Left colon (tissue), 2 donors: ENCODE data around the gene RPL35. TPM values are rescaled to one million over a fixed set of nuclear protein-coding genes. Genes with fewer than 3 reads are reported as not detected.

Source experiments
- ATAC-seq: fragments of 200-7000 bp; cut with Tn5 transposase; one replicate; pipeline ENCODE4 v1.9.1; 2020; ENCODE audit warnings: mild to moderate bottlenecking, moderate library complexity
- DNase-seq, 2 donors: peaks; one replicate each; pipeline ENCODE4 v3.0.0-alpha.2; 2020
- intact Hi-C, 2 donors: fragments of 100-400 bp; cut with DNase I in 1 of 2; cut with micrococcal nuclease in 1 of 2; formaldehyde crosslinking; loops; one replicate each; pipeline versions ENCODE4 v1.11.2 to v1.14.0; 2022; cut with DNase I, micrococcal nuclease
- long read RNA-seq: library from polyadenylated mRNA; unstranded; transcript quantifications from one replicate; pipeline ENCODE4 v2.0.0, GENCODE V29; 2021
- total RNA-seq, 2 donors: library from RNA; stranded (reverse); fragmentation: NEBNext Ultra II Directional; extraction: Animal tissue kit (Norgen Biotek cat#: 25700); gene quantifications; one replicate each; pipeline ENCODE4 v1.2.1, GENCODE V29; 2021
- donor health status: DM: no; HTN: no; CAD: no.
- donor health status: DM: yes; HTN: yes; CAD: no.

Gene RPL35
- total RNA-seq, result 100 to 1,000 TPM; 771 to 811 TPM
- long read RNA-seq, transcript RPL35-203 (3 exons, 785 nt), result minor isoform, 17 of 268 reads
- long read RNA-seq, transcript RPL35-201 (4 exons, 455 nt), result major isoform, 233 of 268 reads
- long read RNA-seq, partial matches to known transcripts, result 16 of 268 reads
- long read RNA-seq, other reads (novel, unspliced or antisense), result 0 of 268 reads

DNA sequence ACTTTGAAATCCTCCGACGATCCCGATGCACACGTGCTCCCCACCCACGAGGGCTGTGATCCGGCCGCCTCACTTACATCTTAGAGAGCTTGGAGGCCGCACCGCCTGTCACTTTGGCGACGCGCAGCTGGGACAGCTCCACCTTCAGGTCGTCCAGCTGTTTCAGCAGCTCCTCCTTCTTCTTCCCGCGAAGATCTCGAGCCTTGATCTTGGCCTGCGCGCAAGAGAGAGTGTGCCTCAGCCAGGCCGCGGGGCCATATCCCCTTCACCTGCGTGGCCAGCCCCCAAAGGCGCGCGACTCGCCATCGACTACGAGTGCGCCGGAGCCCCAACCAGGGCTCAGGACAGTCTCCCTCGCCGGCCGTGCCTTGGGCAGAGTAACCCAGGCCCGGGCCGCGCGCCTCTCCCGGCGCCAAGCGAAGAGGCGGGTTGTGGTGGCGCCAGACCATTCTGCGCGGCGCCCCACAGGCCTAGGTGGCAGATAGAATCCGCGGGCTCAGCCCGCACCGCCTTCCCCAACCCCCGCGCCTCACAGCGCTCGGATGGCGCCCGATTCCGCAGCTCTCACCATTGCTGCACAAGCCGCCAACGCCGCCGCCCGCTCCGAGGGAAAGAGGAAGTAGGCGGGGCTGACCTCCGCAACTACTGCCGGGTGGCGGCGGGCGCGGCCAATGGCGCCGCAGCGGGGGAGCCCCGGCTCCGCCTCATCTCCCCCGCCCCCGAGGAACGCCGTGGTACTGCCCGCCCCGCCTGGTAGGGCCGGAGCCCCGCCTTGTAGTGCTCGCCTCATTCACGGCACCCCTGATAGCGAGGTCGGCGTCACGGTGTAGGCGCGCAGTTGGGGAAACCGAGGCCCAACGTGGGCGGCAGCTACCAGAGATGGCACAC, at the start of gene RPL35, which contains the start of gene ARPC5L:
RPL35 (minus strand) TSS at position 616 of the 888 bp plus-strand sequence; CDS start at position 571, 45 bp downstream.
ARPC5L (plus strand) TSS at position 789 of the 888 bp plus-strand sequence. CDS start 7,161 bp downstream, outside the sequence.
- DNase-seq (peak; percentile 95 to 97), ATAC-seq (peak; percentile 96)
- intact Hi-C loops, result loop anchor here in 1 of 2 donors (10.0 kb wide), 1 partner anchor 283 kb away; the partner anchor contains the start of gene SCAI

DNA sequence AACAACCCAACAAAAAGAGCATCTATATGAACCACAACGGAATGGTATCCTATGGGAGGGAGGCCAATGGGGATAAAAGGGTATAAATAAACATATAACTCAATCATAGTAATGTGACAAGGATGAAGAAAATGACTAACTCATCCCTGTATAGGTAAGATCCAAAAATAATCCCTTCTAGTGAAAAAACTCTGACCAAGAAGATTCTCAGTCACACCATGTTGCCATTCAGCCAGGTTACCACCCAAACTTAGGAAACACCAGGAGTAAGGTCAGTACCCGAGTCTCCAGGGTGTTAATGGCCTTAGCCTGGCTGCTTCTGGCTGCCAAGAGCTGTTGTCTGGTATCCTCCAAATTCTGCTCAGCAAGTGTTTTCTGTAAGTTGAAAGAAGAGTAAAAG, 46.3 kb upstream of the RPL35 start:
- intact Hi-C loops, result no loop called here
- DNase-seq, result no peak
- no peak for ATAC-seq

DNA sequence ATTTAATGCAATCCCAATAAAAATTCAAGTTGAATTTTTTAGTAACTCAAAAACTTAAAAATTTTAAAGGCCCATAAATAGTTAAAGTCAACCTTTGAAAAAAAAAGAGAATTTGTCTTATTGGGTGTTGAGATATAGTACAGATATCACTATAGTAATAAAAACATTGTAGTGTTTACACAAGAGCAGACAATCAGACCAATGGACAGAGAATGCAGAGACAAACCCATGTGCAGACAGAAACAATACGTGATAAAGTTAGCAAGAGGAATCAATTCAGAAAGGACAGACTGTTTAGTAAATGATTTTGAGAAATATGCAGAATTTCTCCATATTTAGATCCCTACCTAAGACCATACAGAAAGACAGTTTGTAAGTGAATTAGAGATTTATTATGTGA, 45.2 kb upstream of the RPL35 start:
- ATAC-seq, result peak; percentile 98
- intact Hi-C loops, result no loop called here
- no peak for DNase-seq

DNA sequence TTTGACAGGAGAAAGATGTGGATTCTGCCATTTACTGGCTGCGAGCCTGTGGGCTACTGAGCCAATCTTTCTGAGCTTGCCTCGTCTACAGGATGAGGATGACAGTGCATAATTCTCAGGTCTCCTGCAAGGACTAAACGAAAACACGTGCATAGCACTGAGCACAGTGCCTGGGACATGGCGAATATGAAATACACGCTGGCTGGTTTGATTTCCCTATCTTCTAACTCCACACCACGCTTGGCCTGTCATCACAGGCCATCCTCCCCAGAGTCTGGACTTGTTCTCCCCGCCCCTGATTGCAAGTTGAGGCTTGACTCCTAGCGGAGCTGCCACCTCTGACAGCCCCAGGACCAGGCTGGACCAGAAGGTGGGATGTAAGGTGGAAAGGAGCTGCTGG, 38.1 kb upstream of the RPL35 start:
- ATAC-seq (no peak), DNase-seq (no peak)
- intact Hi-C loops, result no loop called here

DNA sequence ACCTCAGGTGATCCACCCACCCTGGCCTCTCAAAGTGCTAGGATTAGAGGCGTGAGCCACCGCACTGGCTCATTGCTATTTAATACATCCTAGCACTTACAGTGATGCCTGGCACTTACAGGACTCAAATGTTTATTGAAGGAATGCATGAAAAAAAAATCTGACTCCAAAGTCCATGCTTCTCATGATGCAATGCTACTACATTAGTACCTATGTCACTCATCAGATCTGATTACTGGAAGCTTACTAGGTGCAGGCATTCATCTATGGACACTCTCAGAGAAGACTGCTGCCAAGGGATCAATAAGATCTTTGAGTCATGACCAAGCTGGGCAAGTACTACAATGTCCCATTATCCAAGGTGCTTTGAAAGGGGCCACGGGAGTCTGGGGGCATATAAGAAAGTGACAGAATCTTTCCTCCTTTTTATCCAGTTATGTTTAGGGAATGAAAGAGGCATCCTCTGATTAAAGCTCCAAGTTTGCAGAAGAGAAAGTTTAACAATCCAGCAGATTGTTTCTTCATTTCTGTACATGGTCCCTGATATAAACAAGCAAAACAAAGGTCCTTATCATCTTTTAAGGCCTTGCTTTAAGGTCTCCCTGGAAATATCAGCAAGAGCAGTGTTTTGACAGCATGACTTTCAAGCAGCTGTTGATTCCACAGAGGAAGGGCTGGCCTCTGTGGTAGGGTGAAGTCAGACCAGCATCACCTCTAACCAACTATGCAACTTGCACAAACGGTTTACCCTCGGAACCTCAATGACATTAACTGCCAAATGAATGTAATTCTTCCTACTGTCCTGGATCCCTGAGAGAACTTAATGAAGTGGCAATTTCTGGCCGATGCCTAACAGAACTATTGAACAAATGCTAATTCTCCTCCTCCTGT, 36.1 kb upstream of the RPL35 start:
- DNase-seq, result no peak
- ATAC-seq, result peak; percentile 50
- intact Hi-C loops, result no loop called here

DNA sequence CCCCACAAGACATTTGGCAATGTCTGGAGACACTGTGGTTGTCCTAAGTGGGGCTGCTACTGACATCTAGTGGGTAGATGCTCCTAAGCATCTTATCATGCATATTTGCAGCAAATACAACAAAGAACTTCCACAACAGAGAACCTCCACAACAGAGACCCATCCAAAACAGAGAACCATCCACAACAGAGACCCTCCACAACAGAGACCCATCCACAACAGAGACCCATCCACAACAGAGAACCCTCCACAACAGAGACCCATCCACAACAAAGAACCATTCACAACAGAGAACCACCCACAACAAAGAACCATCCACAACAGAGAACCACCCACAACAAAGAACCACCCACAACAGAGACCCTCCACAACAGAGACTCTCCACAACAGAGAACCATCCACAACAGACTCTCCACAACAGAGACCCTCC, 33.0 kb upstream of the RPL35 start:
- DNase-seq, result no peak
- peak; percentile 40 for ATAC-seq

DNA sequence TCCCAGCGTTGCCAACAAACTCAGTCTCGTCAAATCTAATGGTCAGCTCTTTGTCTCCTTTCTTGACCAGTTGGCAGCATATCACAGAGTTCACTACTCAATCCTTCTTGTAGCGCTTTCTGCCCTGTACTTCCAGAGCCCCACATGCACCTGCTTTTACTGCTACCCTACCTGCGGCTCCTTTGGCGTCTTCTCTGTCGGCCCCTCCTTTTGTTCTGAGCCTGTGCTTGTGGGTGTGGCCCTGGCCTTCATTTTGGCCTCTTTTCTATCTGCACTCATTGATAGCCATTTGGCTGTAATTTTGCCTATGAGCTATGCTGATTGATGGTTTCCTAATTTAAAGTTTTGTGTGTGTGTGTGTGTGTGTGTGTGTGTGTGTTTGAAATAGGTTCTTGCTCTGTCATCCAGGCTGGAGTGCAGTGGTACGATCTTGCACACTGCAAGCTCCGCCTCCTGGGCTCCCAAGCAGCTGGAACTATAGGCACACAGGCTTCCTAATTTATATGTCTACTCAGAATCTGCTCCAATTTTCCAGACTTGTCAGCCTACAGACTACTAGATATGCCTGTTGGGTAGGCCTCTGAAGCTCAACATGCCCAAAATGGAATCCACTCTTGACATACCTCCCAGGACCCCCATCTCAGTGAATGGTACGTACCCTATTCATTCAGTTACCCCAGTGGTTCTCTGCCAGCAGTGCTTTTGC, 32.4 kb upstream of the RPL35 start:
- no peak for ATAC-seq

More for the DNA sequence above, 33.0 kb upstream of the RPL35 start:
- intact Hi-C loops, result no loop called here

DNA sequence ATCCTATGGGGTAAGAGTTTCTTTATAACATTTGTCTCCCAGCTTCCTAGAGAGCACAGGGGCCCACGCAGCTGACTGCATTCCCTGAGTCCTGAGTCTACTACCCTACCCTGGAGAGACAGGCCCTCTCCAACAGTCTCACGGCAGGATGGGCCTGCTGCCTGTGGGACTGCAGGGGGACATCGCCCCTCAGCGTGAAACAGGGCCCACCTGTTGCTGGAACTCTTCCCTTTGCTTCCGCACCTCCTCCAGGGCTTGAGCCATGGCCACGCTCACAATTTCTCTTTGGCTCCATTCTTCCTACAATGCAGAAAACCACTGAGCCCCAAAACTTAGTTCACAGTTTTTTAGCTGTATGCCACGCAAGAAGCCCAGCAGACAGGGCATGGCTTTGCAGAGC, 28.4 kb upstream of the RPL35 start:
- ATAC-seq, result no peak
- intact Hi-C loops, result no loop called here
- DNase-seq, result no peak

More for the DNA sequence above, 32.4 kb upstream of the RPL35 start:
- DNase-seq, result no peak
- intact Hi-C loops, result no loop called here

DNA sequence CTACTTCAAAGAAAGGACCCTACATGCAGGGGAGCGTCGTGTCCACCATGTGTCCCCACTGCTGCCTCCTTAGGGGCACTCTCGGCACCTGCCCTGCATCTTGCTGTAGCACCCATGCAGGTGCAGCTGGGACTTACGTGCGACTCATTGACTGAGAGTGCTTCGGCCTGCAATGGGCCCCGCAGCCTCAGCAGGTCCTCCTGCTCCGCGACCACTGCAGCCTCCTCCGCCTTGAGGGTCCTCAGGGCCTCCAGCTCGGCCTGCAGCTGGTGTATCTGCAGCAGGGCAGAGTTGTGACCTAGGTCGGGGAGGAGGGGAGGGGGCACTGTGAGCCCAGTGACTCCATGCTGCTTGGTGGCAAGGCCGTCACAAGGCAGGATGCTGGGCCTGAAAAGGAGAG, 27.2 kb upstream of the RPL35 start:
- intact Hi-C loops, result no loop called here
- no peak for ATAC-seq

DNA sequence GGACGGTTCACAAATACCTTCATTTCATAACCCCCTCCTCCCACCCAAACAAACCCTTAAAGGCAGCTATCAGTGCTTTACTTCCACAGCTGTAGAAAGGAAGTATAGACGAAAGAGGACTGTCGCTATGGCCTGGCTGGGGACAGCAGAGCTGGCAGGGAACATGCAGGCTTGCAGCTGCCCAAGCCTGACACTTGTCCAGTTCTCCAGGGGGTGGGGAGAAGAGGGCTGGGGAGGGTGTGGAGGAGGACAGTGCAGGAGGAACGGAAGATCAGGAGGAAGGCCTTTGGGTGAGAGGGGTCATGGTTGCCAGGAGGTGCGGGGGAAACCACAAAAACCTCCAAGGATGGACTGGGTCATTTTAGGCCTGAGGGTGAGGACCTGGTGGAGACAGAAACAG, 26.1 kb upstream of the RPL35 start:
- no peak for ATAC-seq
- intact Hi-C loops, result no loop called here

More for the DNA sequence above, 27.2 kb upstream of the RPL35 start:
- DNase-seq, result no peak

DNA sequence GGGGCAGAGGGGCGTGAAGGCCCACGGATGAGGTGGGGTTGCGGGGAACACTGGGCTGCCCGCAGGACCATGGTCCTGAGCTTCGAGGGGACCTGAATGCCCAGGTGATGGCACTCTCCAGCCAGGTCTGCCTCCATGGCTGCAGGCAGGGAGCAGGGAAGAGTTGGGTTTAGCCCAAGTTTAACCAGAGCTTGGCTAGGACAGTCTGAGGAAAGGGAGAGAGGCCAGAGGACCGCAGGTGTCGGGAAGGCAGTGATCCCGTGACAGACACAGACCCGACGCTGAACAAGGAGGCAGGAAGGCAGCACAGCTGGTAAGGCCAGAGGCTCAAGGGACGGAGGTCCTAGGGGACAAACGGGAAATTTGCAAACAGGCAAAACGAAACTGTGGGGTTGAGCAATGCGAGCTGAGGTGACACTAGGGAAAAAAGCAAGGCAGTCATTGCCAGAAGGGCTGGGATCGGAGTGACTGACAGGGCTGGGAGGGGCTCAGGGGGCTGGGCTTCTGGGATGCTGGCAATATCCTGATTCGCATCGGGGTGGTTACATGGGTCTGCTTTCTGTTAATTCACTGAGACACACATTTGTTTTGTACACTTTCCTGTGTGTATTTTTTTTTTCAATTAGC, 25.2 kb upstream of the RPL35 start:
- no peak for ATAC-seq
- intact Hi-C loops, result no loop called here

More for the DNA sequence above, 26.1 kb upstream of the RPL35 start:
- DNase-seq, result no peak

DNA sequence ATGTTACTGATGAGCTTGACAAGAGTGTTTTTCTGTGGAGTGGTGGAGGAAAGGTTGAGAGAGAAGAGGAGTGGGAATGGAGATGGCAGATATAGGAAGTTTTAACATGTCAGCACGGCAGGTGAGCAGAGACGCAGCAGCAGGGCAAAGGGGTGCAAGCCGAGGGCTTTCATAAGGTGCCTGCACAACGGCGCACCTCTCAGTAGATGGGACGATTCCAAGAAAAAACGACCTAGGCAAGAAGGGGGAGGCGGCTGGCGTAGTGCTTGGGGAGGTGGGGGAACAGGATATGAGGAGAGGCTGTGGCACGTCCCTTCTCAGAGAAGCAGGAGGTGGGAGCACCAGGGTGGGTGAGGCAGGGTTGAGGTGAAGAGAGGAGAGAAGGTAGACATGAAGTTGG, 24.7 kb upstream of the RPL35 start:
- ATAC-seq (no peak), DNase-seq (no peak)
- intact Hi-C loops, result no loop called here

More for the DNA sequence above, 25.2 kb upstream of the RPL35 start:
- DNase-seq, result no peak

DNA sequence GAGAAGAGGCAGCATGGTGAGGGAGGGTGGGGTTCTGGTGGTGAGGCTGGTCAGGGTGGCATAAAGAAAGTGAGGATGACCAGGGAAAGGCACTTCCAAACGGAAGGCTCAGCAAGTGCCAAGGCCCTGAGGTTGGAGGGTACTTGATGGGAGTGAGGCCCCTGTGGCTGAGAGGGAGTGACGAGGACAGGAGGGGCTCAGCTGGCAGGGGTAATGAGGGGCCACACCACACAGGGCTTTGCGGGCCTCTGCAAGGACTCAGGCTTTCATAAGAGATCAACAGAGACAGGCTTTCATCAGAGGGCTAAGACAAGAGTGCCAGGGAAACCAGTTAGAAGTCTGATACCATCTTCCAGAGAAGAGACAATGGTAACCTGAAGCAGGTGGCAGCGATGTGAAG, 23.8 kb upstream of the RPL35 start:
- ATAC-seq (no peak), DNase-seq (no peak)
- intact Hi-C loops, result no loop called here

DNA sequence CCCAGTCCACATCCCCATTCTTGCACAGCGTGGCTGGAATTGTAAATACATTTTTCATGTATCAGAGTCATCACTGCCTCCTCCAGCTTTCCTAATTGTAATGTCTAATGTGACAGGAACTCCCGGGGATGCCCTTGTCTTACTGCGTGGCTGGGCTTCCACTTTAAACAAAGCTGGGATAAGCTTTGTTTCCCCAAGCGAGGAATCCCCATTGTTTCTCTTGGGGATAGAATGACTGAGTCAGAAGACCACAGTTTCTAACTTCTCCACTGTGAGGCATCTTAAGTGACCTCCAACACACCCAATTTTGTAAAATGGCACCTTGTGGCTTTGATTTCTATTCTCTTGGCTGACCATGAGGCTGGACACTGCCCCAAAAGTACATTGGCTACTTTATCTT, 22.6 kb upstream of the RPL35 start:
- DNase-seq (no peak), ATAC-seq (no peak)
- intact Hi-C loops, result no loop called here

DNA sequence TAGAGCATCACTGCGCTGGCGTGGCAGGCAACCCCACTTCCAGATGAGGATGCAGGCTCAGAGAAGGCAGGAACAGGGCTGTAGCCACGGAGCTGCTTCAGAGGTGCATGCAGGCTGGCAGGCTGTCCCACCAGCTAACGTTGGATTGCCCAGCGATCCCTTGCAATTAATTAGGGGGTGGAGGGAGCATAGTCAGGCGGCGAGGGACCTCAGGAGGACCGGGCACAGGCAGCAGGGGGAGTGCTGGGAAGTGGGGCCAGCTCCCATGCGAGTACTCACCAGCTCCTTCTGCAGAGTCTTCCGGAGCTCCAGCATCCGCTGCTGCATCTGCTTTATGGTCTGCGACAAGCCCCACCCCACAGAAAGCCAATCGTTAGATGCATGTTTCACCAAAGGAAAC, 20.5 kb upstream of the RPL35 start:
- intact Hi-C loops, result no loop called here
- no peak for ATAC-seq
- DNase-seq, result no peak

DNA sequence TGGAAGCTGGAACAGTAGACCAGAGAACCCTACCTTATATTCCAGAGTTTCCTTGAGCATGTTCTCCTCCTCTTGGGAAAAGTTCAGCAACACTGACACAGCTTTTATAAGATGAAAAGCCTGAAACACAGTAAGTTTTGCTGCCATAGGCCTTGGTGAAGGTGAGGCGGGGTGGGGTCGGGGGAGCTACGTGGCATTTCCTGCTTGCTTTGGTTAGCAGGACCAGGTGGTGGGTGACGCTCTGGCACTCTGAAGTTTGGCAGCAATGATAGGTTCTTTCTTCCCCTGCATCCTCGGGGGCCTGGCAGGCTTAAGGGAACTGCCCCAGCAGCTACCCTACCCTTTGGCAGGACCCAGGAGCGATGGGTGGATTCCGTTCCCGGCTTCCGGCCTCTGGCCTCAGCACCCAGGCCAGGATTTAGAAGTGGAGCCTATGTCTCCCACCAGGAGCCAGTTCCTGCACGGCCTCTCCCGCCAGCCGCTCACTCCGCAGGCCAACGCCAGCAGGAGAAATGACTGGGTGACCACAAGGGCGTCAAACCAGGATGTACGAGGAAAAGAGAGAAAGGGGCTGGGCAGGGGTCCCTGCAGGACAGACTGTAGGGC, 19.5 kb upstream of the RPL35 start:
- DNase-seq (no peak), ATAC-seq (no peak)
- intact Hi-C loops, result no loop called here

DNA sequence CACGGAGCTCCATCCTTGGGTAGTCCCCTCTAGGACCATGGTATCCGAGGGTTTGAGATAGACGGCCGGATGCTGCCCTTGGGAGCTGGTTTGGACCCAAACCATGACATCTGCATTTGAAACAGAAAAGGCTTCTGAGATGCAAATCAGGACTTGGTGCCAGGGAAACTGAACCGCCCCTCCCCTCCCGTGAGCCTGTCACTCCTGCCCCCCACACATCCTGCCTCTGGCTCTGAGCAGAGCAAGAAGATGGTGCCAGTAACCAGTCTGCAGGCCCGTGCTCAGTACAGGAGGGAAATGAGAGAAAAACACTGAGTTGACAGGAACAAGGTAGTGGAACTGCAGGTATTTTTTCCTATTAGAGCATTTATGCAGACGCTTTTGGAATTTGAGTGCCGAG, 18.7 kb upstream of the RPL35 start:
- ATAC-seq, result no peak
- intact Hi-C loops, result no loop called here
- no peak for DNase-seq

DNA sequence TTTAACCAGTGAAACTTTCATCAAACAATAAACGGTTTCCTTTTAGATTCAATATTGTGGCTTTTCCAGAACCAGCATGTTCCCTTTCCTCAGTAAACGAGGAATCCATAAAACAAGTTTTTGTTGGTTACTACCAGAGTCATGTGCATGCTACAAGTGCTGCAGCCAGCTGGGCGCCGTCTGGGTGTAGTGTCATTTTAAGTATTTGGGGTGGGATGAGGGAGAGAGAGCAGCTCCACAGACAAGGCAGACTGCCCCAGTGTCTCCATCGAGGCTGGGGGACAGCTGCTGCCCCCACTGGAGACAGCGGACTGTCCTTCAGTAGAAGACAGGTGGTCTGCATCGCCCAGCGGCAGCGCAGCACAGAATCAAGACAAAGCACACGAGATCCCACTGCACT, 17.5 kb upstream of the RPL35 start:
- DNase-seq (no peak), ATAC-seq (no peak)
- intact Hi-C loops, result no loop called here
